K562 (cell line): Measurements from ENCODE around the gene ATCAY. TPM values are rescaled to one million over a fixed set of nuclear protein-coding genes. Genes with fewer than 3 reads are reported as not detected.

Experiments used
- ATF7 ChIP-seq: fragments of 450-650 bp; IDR thresholded peaks from 2 replicates; pipeline ENCODE4 v1.7.1; 2014; ENCODE audit warnings: mild to moderate bottlenecking, moderate library complexity
- BDP1 ChIP-seq: IDR thresholded peaks from 3 replicates; pipeline ENCODE4 v1.6.1; 2011; ENCODE audit not compliant: insufficient read length, insufficient read depth
- CC2D1A ChIP-seq: fragments of 450-650 bp; IDR thresholded peaks from 2 replicates; pipeline ENCODE4 v1.6.1; 2017; ENCODE audit warnings: mild to moderate bottlenecking
- CHD2 ChIP-seq: IDR thresholded peaks from 2 replicates; pipeline ENCODE4 v1.6.1; 2011; ENCODE audit warnings: low read depth, low read length
- HDGF ChIP-seq: fragments of 450-650 bp; IDR thresholded peaks from 2 replicates; pipeline ENCODE4 v1.6.1; 2016
- MTA1 ChIP-seq: fragments of 450-650 bp; IDR thresholded peaks from 2 replicates; pipeline ENCODE4 v1.6.1; 2017; ENCODE audit warnings: borderline replicate concordance
- MTA2 ChIP-seq: fragments of 450-650 bp; IDR thresholded peaks from 2 replicates; pipeline ENCODE4 v1.6.1; 2016; ENCODE audit warnings: low read depth
- NCOA1 ChIP-seq: fragments of 450-650 bp; IDR thresholded peaks from 2 replicates; pipeline ENCODE4 v1.6.1; 2016; ENCODE audit warnings: low read depth
- NCOA4 ChIP-seq: fragments of 450-650 bp; IDR thresholded peaks from 2 replicates; pipeline ENCODE4 v1.6.1; 2018; ENCODE audit warnings: mild to moderate bottlenecking; ENCODE audit not compliant: partially characterized antibody
- SMAD3 ChIP-seq: fragments of 450-650 bp; formaldehyde crosslinking; conservative IDR thresholded peaks from 2 replicates; pipeline ENCODE4 v1.4.0; 2020; ENCODE audit warnings: mild to moderate bottlenecking
- ZFP36 ChIP-seq: fragments of 150-350 bp; IDR thresholded peaks from 2 replicates; pipeline ENCODE4 v1.6.1; 2018; ENCODE audit warnings: low read length, low read depth; ENCODE audit not compliant: partially characterized antibody
- ZNF146 ChIP-seq: IDR thresholded peaks from one replicate; pipeline ENCODE4 v1.6.1; 2018; ENCODE audit warnings: missing compliant biosample characterization; ENCODE audit not compliant: unreplicated experiment
- polyA plus RNA-seq, 8 experiments: library from polyadenylated mRNA; depleted of rRNA in 4 of 8; stranded (reverse) in 5 of 8; unstranded in 3 of 8; fragments of >200 nt; fragmentation: Nextera tagmentation in 2 of 8; fragmentation: Illumina TruSeq in 1 of 8; extraction: Ambion mirVana in 2 of 8; extraction: Trizol in 1 of 8; gene quantifications; 2 replicates each; pipeline versions ENCODE4 v1.2.1 to v1.2.3, GENCODE V29; 2011 to 2014; ENCODE audit warnings: inconsistent platforms in 1 of 8, missing spikeins in 1 of 8
- total RNA-seq, 7 experiments: library from RNA; depleted of rRNA in 6 of 7; stranded (reverse); fragments of >200 nt in 6 of 7; fragmentation: Illumina TruSeq in 2 of 7; extraction: Trizol in 2 of 7; gene quantifications; 2 replicates each; pipeline versions ENCODE4 v1.2.1 to v1.2.3, GENCODE V29; 2011 to 2021; ENCODE audit warnings: low replicate concordance in 1 of 7
- TF ChIP-seq, protein P1 (sequence below): sonication (generic); formaldehyde crosslinking; IDR thresholded peaks from 2 replicates; pipeline ENCODE4 v1.8.1; 2023; ENCODE audit warnings: mild to moderate bottlenecking, missing genetic modification reagents, moderate library complexity
- TF ChIP-seq, protein P2 (sequence below): sonication (generic); IDR thresholded peaks from 2 replicates; pipeline ENCODE4 v1.6.1; 2016
- TF ChIP-seq, protein P3 (sequence below): sonication (generic); formaldehyde crosslinking; IDR thresholded peaks from 2 replicates; pipeline ENCODE4 v1.8.0; 2022; ENCODE audit warnings: mild to moderate bottlenecking, missing genetic modification reagents
- TF ChIP-seq, protein P4 (sequence below): fragments of 250-450 bp; sonication (Bioruptor Pico); IDR thresholded peaks from 2 replicates; pipeline ENCODE4 v1.5.1; 2021; ENCODE audit warnings: mild to moderate bottlenecking
- TF ChIP-seq, protein P5 (sequence below), 2 experiments: IDR thresholded peaks; 2 replicates each; pipeline ENCODE4 v1.6.1; 2011; ENCODE audit warnings: borderline replicate concordance in 1 of 2, control low read depth in 1 of 2, low read depth in 1 of 2, low read length in 1 of 2, mild to moderate bottlenecking in 1 of 2, mixed read lengths in 1 of 2, moderate library complexity in 1 of 2; ENCODE audit not compliant: insufficient read depth in 1 of 2, insufficient read length in 1 of 2, poor library complexity in 1 of 2, severe bottlenecking in 1 of 2; ENCODE audit errors: extremely low read depth in 1 of 2
- TF ChIP-seq, protein P6 (sequence below), 2 experiments: fragments of 450-650 bp in 1 of 2; IDR thresholded peaks; 2 replicates each; pipeline ENCODE4 v1.6.1; 2011 to 2017; ENCODE audit warnings: low read depth in 2 of 2, antibody characterized with exemption in 1 of 2, borderline replicate concordance in 1 of 2, low read length in 1 of 2, mild to moderate bottlenecking in 1 of 2, mixed read lengths in 1 of 2; ENCODE audit not compliant: control insufficient read depth in 1 of 2

Gene ATCAY
- total and polyA plus RNA-seq, 9 of the 15 experiments (the other 6 are each of a cell fraction or from before 2014, with no cell fraction given), result not detected

DNA sequence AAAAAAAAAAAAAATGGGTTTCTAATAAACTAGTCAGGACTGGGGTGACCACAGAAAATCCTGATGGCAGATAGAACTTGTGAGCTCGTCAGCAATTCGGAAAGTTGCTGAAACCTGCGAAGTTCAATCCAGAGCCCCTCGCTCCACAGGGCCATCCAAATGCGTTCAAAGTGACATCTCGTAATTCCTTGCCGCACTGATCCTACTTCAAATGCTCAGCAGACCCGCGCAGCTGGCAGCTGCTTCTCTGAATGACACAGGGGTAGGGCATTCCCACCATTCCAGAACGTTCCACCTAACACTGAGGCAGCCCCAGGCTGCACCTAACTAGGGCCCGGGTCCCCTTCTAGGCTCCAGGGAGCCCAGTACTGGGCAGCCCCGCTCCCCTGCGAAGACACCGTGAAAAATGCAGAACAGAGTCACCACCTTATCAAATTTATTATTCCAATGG lies 95.2 kb downstream of the ATCAY start (continued):
- TF ChIP-seq CC2D1A, result no peak
- no peak for TF ChIP-seq ATF7
- TF ChIP-seq HDGF, result no peak
- TF ChIP-seq ZNF146 (CRISPR knock-in tag), result no peak
- TF ChIP-seq, protein P1, sequence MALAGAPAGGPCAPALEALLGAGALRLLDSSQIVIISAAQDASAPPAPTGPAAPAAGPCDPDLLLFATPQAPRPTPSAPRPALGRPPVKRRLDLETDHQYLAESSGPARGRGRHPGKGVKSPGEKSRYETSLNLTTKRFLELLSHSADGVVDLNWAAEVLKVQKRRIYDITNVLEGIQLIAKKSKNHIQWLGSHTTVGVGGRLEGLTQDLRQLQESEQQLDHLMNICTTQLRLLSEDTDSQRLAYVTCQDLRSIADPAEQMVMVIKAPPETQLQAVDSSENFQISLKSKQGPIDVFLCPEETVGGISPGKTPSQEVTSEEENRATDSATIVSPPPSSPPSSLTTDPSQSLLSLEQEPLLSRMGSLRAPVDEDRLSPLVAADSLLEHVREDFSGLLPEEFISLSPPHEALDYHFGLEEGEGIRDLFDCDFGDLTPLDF (CRISPR knock-in tag), result peak; percentile 36; the same call in 1 of the 2 replicates
- TF ChIP-seq, protein P2, sequence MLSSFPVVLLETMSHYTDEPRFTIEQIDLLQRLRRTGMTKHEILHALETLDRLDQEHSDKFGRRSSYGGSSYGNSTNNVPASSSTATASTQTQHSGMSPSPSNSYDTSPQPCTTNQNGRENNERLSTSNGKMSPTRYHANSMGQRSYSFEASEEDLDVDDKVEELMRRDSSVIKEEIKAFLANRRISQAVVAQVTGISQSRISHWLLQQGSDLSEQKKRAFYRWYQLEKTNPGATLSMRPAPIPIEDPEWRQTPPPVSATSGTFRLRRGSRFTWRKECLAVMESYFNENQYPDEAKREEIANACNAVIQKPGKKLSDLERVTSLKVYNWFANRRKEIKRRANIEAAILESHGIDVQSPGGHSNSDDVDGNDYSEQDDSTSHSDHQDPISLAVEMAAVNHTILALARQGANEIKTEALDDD, result no peak
- no peak for TF ChIP-seq SMAD3
- TF ChIP-seq NCOA4, result no peak
- TF ChIP-seq CHD2, result peak; percentile 29; the same call in 1 of the 2 replicates
- no peak for TF ChIP-seq MTA2
- no peak for TF ChIP-seq NCOA1
- TF ChIP-seq ZFP36, result no peak
- TF ChIP-seq, protein P3, sequence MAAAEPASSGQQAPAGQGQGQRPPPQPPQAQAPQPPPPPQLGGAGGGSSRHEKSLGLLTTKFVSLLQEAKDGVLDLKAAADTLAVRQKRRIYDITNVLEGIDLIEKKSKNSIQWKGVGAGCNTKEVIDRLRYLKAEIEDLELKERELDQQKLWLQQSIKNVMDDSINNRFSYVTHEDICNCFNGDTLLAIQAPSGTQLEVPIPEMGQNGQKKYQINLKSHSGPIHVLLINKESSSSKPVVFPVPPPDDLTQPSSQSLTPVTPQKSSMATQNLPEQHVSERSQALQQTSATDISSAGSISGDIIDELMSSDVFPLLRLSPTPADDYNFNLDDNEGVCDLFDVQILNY (CRISPR knock-in tag), result no peak
- TF ChIP-seq, protein P4, sequence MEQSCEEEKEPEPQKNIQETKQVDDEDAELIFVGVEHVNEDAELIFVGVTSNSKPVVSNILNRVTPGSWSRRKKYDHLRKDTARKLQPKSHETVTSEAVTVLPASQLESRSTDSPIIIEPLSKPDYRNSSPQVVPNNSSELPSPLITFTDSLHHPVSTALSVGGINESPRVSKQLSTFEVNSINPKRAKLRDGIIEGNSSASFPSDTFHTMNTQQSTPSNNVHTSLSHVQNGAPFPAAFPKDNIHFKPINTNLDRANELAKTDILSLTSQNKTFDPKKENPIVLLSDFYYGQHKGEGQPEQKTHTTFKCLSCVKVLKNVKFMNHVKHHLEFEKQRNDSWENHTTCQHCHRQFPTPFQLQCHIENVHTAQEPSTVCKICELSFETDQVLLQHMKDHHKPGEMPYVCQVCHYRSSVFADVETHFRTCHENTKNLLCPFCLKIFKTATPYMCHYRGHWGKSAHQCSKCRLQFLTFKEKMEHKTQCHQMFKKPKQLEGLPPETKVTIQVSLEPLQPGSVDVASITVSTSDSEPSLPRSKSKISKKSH, result no peak
- TF ChIP-seq BDP1, result no peak
- TF ChIP-seq, protein P5, sequence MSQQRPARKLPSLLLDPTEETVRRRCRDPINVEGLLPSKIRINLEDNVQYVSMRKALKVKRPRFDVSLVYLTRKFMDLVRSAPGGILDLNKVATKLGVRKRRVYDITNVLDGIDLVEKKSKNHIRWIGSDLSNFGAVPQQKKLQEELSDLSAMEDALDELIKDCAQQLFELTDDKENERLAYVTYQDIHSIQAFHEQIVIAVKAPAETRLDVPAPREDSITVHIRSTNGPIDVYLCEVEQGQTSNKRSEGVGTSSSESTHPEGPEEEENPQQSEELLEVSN (IDR thresholded peaks at IDR 0.05; ENCODE audit: borderline replicate concordance in 1 of 2, extremely low read depth in 1 of 2, insufficient read depth in 1 of 2, insufficient read length in 1 of 2, low read depth in 1 of 2, low read length in 1 of 2, poor library complexity in 1 of 2, severe bottlenecking in 1 of 2), result no peak
- TF ChIP-seq, protein P6, sequence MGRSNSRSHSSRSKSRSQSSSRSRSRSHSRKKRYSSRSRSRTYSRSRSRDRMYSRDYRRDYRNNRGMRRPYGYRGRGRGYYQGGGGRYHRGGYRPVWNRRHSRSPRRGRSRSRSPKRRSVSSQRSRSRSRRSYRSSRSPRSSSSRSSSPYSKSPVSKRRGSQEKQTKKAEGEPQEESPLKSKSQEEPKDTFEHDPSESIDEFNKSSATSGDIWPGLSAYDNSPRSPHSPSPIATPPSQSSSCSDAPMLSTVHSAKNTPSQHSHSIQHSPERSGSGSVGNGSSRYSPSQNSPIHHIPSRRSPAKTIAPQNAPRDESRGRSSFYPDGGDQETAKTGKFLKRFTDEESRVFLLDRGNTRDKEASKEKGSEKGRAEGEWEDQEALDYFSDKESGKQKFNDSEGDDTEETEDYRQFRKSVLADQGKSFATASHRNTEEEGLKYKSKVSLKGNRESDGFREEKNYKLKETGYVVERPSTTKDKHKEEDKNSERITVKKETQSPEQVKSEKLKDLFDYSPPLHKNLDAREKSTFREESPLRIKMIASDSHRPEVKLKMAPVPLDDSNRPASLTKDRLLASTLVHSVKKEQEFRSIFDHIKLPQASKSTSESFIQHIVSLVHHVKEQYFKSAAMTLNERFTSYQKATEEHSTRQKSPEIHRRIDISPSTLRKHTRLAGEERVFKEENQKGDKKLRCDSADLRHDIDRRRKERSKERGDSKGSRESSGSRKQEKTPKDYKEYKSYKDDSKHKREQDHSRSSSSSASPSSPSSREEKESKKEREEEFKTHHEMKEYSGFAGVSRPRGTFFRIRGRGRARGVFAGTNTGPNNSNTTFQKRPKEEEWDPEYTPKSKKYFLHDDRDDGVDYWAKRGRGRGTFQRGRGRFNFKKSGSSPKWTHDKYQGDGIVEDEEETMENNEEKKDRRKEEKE (IDR thresholded peaks at IDR 0.05; ENCODE audit: borderline replicate concordance in 1 of 2, control insufficient read depth in 1 of 2, low read depth in 2 of 2, low read length in 1 of 2), result peak in 1 of 2 experiments; percentile 54; a peak in 1 of 4 replicates
- no peak for TF ChIP-seq MTA1
